ENCODE results near the gene EBF4. TPM values are rescaled to one million over a fixed set of nuclear protein-coding genes. Genes with fewer than 3 reads are reported as not detected.
A peak's percentile ranks its signal among the peaks of the same experiment; 100 is the strongest.

Gene EBF4
- total RNA-seq, 1 donor from 2014 or later: 24.6 TPM

DNA sequence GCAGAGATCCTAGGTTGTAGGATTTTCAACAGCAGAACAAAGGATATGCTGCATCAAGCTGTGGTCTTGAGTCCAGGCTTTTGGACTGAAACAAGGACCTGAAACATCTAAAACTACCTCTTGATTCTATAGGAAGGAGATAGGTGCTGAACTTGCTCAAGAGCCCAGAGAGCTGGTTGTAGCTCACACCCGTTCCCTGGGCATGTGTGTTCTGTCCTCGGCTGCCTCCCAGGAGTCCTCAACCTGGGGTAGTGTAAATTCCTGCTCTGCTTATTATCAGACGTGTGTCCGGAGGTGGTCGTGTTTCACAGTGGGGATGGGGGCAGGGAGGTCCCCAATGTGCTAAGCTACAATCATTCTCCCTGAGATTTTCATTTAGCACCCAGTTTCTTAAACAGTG lies 35.3 kb upstream of the EBF4 start:
- peak overlapping the region; percentile 77 for H3K4me3 Mint-ChIP-seq
- TF ChIP-seq, protein P1, sequence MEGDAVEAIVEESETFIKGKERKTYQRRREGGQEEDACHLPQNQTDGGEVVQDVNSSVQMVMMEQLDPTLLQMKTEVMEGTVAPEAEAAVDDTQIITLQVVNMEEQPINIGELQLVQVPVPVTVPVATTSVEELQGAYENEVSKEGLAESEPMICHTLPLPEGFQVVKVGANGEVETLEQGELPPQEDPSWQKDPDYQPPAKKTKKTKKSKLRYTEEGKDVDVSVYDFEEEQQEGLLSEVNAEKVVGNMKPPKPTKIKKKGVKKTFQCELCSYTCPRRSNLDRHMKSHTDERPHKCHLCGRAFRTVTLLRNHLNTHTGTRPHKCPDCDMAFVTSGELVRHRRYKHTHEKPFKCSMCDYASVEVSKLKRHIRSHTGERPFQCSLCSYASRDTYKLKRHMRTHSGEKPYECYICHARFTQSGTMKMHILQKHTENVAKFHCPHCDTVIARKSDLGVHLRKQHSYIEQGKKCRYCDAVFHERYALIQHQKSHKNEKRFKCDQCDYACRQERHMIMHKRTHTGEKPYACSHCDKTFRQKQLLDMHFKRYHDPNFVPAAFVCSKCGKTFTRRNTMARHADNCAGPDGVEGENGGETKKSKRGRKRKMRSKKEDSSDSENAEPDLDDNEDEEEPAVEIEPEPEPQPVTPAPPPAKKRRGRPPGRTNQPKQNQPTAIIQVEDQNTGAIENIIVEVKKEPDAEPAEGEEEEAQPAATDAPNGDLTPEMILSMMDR (conservative IDR thresholded peaks at IDR 0.05): no peak

DNA sequence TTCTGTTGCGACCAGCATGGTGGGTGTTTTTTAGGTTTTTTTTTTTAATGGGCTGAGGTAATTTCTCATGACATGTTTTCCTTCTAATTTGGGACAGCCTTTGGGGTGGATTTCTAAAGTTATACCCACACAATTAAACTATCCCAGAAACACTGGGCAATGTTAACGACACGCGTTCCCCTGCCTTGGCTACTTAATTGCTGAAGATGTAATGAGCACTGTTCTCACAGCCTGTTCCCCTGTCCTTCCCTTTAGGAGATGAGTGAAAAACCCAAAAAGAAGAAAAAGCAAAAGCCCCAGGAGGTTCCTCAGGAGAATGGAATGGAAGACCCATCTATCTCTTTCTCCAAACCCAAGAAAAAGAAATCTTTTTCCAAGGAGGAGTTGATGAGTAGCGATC lies 34.9 kb upstream of the EBF4 start:
- TF ChIP-seq, protein P1 (conservative IDR thresholded peaks at IDR 0.05): no peak
- peaks cover 5% of the 10 kb centered on the region for H3K27me3 Mint-ChIP-seq (ENCODE audit: low read depth)
- H3K4me1 Mint-ChIP-seq: peaks cover 32% of the 10 kb centered on the region
- no peak overlapping the region for H3K27ac Mint-ChIP-seq (ENCODE audit: unreplicated experiment)
- H3K4me3 Mint-ChIP-seq: peak overlapping the region; percentile 77
- peaks cover 64% of the 10 kb centered on the region for H3K36me3 Mint-ChIP-seq (ENCODE audit: low read depth)
- no peak for DNase-seq (ENCODE audit: low read depth, low spot score)
- no peaks in the 10 kb centered on the region for H3K9me3 Mint-ChIP-seq

More for the DNA sequence above, 35.3 kb upstream of the EBF4 start:
- DNase-seq (ENCODE audit: low read depth, low spot score): no peak
- peaks cover 63% of the 10 kb centered on the region for H3K36me3 Mint-ChIP-seq (ENCODE audit: low read depth)
- peaks cover 30% of the 10 kb centered on the region for H3K4me1 Mint-ChIP-seq
- H3K9me3 Mint-ChIP-seq: no peaks in the 10 kb centered on the region
- peaks cover 5% of the 10 kb centered on the region for H3K27me3 Mint-ChIP-seq (ENCODE audit: low read depth)
- H3K27ac Mint-ChIP-seq (ENCODE audit: unreplicated experiment): no peak overlapping the region

DNA sequence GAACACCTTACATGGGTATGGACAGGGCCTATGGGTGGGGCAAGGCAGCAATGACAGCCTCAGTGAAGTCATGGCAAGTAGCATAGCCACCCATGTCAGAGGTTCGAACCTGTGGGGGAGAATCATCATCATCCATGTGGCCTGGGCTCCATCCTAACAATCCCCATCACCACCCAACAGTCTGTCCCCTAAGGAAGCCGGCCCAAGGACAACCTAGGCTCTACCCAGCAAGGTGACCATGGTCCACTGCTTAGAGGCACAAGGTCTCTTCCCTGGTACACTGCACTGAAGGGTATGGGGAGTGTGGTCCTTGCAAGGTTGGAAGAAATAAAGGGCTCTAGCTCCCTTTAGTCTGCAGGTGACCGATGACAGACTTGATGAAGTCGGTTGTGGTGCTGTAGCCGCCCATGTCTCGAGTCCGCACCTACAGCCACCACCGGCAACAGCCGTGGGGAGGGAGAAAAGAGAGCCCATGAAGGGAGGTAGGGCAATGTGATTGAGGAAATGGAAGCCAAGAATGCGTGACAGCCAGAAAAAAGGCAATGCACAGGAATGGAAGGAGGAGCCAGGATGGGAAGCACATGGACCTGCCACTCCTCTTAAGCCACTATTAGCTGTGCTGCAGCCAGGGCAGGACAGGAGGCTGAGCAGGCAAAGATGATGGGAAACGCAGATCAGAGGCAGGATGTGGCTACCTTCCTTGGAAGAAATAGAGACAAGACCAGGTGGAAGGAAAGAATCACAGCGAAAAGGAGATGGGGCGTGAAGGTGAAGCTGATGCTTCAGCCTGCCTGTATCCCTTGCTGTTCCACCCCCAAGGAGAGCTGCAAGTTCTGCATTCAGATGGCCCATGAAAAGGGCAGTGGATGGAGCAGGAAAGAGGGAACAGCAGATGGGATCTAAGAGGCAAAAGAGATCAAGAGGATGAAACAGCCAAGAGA lies 33.9 kb upstream of the EBF4 start:
- H3K4me1 Mint-ChIP-seq: peaks cover 28% of the 10 kb centered on the region
- TF ChIP-seq, protein P1 (conservative IDR thresholded peaks at IDR 0.05): no peak
- peaks cover 64% of the 10 kb centered on the region for H3K36me3 Mint-ChIP-seq (ENCODE audit: low read depth)
- H3K9me3 Mint-ChIP-seq: no peaks in the 10 kb centered on the region
- H3K27me3 Mint-ChIP-seq (ENCODE audit: low read depth): peaks cover 5% of the 10 kb centered on the region
- H3K4me3 Mint-ChIP-seq: peak overlapping the region; percentile 77
- H3K27ac Mint-ChIP-seq (ENCODE audit: unreplicated experiment): no peak overlapping the region
- no peak for DNase-seq (ENCODE audit: low read depth, low spot score)

DNA sequence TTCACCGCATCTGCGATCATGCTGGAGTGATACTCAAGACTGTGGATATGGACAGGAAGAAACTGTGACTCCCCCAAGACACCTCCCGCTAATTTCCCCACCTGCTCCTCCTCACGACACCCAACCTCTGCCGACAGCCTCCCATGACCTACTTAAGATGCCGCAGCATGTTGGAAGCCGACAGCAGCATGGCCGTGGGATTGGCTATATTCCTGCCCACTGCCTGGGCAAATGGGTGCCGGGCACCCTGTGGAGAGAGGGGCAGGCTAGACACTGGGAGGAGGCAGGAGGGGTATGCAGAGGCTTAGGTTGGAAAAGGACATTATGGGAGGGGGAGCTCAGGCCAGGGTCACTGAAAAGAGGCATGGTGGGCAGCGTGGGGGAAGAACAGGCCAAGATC lies 33.0 kb upstream of the EBF4 start:
- DNase-seq (ENCODE audit: low read depth, low spot score): no peak
- Mint-ChIP-seq H3K27me3 (ENCODE audit: low read depth) (peaks cover 8% of the 10 kb centered on the region), H3K4me3 (peak overlapping the region; percentile 77), H3K36me3 (ENCODE audit: low read depth) (peaks cover 58% of the 10 kb centered on the region), H3K27ac (ENCODE audit: unreplicated experiment) (no peak overlapping the region), H3K4me1 (peaks cover 25% of the 10 kb centered on the region), H3K9me3 (no peaks in the 10 kb centered on the region)
- TF ChIP-seq, protein P1 (conservative IDR thresholded peaks at IDR 0.05): no peak

DNA sequence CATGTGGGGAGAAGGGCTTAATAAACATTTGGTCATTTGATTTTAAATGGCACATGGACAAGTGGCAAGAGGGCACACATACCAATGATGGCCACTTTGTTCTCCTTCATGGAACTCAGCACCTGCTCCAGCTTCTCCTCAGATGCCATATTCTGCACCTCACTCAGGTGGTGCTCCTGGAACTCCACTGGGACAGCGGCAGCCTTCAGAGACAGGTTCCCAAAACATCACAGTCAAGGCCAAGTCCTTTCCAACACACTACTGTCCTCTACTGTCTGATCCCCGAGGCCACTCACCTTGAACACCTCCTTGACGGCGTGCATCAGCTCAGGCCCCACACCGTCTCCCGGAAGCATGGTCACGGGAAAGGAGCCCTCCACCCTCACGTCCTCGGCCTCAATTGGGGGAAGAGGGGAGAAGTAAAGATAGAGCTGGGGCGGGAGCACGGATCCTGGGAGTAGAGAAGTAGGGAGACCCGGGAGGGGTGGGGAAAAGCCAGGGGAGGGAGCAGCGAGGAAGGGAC lies 29.2 kb upstream of the EBF4 start:
- TF ChIP-seq, protein P1 (conservative IDR thresholded peaks at IDR 0.05): no peak
- no peaks in the 10 kb centered on the region for H3K9me3 Mint-ChIP-seq
- H3K27ac Mint-ChIP-seq (ENCODE audit: unreplicated experiment): peak overlapping the region; percentile 54
- no peak for DNase-seq (ENCODE audit: low read depth, low spot score)
- peak overlapping the region; percentile 91 for H3K4me3 Mint-ChIP-seq
- peaks cover 32% of the 10 kb centered on the region for H3K27me3 Mint-ChIP-seq (ENCODE audit: low read depth)
- H3K4me1 Mint-ChIP-seq: peaks cover 10% of the 10 kb centered on the region
- H3K36me3 Mint-ChIP-seq (ENCODE audit: low read depth): peaks cover 26% of the 10 kb centered on the region
